HG03378 (cell line): Measurements from ENCODE around the gene LSM3.

ENCODE experiments used
- ATAC-seq: cut with Tn5 transposase; IDR thresholded peaks from one replicate; pipeline ENCODE4 v1.9.1; 2021; ENCODE audit warnings: mild to moderate bottlenecking, moderate library complexity; ENCODE audit not compliant: unreplicated experiment

The LSM3 gene

DNA sequence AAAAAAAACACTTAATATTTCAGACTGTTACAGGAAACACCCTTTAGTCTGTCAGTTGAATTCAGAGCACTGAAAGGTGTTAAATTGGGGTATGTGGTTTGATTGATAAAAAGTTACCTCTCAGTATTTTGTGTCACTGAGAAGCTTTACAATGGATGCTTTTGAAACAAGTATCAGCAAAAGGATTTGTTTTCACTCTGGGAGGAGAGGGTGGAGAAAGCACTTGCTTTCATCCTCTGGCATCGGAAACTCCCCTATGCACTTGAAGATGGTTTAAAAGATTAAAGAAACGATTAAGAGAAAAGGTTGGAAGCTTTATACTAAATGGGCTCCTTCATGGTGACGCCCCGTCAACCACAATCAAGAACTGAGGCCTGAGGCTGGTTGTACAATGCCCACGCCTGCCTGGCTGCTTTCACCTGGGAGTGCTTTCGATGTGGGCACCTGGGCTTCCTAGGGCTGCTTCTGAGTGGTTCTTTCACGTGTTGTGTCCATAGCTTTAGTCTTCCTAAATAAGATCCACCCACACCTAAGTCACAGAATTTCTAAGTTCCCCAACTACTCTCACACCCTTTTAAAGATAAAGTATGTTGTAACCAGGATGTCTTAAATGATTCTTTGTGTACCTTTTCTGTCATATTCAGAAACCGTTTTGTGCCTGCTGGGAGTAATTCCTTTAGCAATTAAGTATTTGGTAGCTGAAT is 35.9 kb upstream of the LSM3 start:
- ATAC-seq = no peak

DNA sequence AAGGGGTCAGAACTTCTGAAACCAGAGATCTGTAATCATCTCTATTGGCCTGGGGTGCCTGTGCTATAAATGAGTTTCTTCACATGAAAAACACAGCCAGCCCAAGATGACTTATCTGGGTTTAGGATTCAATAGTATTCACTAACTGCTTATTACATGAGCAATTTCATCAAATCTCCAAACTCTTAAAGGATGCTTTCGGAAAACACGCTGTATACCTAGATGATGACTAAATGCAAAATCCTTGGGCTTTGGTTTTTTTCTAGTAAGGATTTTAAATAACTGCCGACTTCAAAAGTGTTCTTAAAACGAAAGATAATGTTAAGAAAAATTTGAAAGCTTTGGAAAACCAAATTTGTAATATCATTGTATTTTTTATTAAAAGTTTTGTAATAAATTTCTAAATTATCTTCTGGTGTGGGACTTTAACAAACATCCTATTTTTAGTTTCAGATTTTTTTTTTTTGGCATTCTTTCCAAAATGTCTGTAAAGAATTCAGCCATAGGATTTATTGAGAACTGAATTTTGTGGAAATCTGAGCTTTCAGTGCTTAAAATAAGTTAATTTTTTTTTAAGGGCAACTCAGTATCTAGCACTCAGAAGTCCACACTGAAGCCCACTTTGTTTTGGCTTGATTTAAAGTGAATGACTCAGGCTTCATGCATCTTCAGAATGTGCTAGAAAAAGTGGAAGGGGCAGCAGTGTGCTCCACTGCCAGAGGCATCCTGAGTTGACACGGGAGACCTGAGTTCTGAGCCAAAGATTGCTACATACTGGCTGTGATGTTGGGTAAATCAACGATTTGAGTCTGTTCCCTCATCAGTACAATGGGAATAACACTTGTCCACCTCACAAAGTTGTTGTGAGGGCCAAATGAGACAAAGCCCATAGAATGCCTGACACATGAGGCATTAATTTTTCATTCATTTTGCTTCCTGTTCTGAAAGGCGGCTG is 35.1 kb upstream of the LSM3 start:
- ATAC-seq = no peak

DNA sequence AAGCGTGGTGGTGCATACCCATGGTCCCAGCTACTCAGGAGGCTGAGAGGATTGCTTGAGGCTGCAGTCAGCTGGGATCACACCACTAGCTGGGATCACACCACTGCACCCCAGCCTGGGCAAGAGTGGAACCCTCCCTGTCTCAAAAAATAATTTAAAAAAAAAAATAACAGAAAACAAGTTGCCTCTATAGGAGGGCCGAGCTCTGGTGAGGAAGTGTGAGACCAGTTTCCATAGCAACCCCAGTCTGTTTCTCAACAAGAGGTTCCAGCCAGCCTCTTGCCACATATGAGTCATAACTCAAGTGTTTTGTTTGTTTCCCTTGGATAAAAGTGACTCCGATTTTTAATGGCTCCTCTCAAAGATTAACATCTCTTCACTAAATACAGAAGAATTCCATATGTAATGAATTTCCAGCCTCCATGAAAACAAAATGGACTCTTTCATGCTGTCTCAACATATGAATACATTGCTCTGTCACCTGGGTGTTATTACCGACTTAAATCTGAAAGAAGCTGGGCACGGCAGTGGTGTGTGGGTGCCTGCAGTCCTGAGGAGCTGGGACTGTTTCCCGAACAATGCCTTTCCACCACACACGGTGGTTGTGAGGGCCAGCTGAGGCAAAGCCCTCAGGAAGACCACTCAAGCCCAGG is 34.1 kb upstream of the LSM3 start:
- ATAC-seq = peak; percentile 94

DNA sequence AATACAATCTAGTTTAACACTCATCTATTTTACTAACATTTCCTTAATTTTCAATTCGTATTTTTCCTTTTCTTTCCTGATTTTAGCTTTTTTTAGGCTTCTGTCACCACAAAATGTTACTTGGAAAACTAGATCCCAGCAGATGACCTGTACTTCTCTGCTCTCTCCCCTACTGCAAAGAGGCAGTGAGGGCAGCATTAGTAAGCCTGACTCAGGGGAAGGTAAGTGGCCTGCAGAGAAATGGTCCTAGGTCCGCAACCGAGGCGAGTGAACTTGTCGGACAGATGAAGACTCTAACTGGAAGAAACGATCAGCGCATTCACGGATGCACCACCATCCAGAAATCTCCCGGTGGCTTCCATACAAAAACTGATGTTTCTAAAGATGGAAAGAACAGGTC is 33.4 kb upstream of the LSM3 start:
- ATAC-seq = no peak

DNA sequence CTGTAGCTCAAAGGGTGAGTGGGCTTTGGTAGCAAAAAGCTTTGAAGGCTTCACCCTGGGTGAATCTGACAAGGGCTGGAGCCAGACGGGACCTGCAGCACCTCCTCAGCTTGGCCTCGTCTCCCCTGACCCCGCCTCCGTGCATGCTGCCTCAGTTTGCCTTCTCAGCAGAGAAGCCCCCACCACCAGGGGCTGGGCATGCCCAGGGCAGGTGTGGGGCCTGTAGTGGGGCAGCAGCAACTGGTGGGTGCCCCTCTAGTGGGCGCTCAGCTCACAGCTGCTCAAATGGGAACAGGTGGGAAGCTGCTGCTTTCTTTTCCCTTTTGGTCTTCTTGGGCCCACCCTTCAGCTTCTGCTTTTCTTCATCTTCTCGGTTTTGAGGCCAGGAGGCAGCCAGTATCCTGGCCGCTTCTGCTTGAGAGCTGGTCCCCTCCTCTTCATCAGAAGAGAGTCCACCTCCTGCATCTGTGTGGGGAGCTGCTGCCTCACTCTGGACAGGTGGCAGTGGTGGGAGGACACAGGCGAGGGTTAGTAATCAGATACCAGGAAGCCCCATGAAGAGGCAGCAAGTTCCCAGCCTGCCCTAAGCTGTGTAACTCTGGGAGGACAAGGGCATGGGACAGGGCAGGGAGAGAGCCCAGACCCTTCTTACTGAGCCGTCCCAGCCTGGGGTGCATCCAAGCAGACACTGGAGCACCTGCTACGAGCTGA is 32.8 kb upstream of the LSM3 start:
- no peak for ATAC-seq

DNA sequence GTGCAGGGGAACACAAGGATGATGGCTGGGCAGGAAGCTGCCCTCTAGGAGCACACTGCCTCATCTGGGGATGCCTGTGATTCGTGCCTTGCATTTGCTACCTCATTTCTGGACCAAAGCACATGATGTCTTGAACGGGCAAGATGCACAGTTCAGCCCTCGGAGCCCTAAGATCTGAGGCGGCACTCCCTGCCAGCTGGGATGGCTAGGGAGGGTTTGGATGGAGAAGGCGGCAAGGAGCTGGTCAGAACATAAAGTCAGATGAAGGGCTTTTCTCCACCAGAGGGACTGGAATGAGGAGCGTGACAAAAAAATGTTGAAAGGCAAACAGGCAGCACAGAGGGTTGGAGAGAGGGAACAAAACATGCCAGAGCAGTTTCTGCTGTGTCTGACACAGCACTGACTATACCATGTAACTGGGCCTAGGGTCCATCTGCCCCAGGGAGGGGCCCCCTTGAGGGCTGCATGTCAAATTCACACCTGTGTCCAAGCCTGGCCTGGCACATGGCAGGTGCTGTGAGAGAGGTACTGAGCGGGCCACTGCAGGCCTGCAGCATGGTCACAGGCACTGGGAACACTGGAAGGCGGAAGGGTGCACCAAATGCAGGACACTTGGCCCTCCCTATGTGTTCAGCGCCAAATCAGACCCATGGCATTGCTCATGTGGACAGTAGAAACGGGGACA is 32.1 kb upstream of the LSM3 start:
- ATAC-seq = no peak

DNA sequence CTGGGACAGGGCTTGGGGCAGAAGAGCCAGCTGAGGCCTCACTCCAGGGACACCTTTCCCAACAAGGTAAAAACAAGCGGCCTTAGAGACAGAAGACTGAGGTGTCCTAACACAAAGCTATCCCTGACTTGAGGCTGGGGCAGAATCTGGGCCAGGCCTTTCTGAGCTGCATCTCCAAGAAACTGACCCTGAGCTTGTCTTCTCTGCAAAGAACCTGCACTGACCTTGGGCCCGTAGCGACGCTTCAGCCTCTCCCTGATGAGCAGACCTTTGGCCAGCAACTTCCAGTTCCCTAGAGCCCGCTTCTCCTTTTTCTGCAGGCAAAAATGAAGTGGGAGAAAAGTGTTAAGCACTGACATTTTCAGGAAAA is 31.6 kb upstream of the LSM3 start:
- no peak for ATAC-seq

DNA sequence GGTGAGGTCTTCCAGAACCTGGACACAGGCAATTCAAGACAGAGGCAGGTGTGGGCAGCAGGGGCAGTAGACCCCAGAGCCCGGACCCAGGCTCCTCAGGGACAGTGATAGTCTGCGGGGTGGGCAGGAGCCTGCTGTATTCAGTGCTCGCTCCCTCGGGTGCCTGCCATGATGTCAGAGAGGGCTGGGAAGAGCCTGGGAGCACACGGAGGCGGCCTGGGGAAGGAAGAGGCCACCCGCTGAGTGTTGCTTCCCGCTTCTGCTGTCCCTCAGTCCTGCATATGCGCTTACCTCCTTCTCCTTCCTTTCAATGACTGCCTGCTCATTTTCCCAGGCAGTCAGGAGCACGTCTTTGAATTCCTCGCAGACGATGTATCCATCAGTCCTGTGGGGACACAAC is 31.0 kb upstream of the LSM3 start:
- ATAC-seq = no peak

DNA sequence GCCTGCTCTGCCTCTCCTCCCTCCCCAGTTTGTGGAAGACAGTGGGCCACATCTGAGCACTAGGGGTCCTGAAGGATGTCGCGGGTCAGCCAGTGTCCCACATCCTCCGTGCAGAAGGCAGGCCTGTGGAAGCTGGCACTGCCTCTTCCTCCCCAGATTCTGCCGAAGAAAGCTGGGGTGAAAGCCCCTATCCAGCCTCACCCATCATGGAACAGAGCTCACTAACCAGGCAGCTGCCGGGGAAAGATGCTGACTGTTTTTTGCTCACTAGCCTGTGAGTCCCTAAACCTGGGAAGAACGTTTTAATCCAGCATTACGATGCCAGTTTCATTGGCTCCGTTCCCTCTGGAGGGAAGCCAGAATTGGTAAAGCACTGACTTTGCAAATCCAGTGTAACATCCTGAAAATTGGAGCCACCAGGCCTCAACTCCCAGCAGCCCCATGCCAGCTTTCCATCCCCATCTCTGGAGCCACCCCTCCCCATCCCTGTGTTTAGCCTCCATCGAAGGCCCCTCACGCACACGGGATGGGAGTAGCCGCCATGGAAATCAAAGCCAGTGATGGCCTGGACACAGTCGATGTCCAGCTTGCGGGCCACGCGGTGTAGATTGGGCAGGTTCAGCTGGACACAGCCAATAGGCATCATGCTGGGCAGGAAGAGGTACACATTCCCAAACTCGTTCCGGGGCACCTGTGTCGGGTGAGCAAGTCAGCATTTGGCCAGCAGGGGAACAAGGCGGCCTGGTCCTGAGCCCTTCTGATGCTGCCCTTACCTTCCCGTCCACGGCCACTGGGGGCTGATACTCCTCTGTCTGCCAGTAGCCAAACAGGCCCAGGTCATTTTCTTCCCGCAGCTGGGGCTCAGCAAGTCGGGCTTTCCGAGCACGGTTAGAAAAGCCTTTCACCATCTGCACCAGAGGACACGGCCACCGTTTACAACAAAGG is 30.3 kb upstream of the LSM3 start:
- no peak for ATAC-seq

DNA sequence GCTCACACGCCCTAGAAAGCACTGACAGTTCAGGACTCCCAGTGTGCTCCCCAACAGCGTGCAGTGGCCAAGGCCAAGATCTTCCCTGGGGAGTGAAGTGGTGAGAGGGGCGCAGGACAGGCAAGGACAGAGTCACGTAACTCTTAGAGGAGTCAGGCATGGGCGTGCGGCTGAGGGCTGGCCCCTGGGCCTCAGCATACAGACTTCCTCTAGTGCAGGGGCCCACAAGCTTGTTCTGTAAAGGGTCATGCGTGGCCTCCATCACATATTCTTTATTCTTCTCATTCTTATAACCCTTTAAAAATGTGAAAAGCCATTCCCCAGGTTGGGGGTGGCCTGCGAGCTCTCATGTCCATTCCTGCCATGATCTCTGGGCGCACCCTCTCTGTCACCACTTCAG is 28.5 kb upstream of the LSM3 start:
- ATAC-seq = no peak

DNA sequence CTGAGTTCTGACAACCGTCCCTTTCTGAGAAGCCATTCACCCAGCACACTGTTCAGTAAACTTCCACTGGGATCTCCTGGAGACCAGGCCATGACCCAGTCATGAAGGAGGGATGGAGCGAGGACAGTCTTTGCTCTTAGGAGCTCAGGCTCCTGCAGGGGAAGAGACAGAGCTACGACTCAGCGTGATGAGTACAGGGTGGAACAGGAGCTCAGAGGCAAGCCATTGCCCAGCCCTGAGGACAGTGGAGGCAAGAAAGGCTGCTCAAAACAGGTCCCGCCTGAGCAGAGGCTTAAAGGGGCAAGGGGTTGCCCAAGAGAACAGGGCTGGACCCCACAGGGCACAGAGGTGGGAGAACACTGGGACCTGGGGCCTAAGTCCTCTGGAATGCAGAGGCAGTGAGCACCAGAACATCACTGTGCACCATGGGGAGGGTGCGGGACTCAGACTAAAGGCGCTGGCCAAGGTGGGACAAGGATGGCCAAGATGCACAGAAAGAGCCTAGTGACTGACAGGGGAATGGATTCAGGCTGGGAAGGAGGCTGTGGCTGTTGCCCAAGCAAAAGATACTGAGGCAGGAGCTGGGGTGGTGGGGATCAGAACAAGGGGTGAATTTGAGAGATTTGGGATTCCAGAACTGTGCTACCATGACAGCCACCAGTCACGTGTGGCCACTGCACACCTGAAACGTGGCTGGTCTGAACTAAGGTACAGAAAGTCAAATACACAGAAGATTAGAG is 28.0 kb upstream of the LSM3 start:
- no peak for ATAC-seq

DNA sequence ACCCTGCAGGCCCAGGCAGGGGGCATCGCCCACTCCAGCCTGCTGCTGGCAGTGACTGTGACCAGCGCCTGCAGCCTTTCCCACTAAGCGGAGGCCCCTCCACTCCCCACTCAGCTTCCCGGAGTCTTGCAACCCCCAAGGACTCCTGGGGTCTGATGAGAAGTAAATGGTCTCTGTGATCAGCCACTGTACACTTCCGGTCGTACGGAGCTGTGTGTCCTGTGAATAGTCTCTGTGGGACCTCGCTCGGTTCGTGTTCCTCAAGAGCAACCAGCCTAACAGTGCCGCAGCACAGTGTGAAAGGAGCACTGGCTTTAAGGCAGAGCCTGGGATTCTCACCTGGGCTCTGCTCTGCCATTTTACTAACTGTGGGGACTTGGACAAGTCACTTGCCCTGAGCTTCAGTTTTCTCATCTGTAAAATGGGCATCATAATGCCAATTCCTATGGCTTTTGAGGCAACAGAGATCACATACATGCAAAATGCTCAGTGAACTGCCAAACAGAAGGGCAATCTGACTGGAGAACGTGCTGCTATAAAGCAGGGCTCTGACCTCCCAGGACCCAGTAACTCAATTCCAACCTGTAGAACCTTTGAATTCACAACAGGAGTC is 27.0 kb upstream of the LSM3 start:
- ATAC-seq = no peak

DNA sequence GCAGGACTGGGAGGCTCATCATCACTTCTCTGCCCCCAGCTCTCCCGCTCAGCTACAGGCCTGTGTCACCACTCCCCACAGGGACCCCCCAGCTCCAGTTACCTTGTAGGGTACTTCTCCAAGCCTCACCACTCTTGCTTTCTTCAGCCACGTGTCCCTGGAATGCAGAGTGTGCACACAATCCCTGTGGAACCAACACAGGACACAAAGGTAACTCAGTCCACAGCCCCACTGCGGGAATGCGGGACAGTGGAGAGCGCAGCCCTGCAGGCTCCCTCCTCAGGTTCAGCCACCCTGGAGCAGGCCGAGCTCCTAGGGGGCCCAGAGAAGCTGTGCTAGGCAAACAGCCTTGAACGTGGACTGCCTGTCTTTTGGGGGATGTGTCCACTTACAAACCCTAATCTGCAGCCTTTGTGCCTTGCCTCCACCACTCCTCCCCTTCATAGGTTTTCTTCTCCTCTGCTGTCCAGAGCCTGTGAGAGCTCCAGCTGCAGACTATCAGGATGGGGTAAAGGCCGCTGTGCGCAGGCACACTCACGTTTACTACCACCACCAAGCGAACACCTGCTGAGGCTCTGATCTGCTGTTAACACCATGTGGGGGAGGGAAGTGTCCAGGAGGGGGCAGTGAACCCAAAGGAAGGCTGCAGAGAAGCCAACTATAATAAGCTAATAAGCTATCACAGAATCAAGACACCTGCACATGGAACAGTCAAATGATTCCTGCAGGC is 26.2 kb upstream of the LSM3 start:
- no peak for ATAC-seq

DNA sequence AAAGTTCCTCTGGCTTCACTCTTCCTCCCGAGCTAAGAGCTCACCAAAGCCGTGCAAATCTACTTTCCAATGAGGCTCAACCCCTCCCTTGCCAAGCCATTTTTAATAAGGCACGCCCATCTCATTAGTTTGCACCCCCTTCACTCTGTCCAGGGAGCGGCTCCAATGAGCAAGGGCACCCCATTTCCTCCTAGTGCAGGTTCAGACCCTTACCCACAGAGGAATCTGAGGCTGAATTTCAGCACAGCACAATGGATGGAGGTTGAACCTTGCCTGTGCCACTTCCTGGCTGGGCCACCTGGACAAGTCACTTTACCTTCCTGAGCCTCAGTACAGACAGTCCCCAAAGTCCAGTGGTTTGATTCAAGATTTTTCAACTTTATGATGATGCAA is 25.7 kb upstream of the LSM3 start:
- no peak for ATAC-seq

DNA sequence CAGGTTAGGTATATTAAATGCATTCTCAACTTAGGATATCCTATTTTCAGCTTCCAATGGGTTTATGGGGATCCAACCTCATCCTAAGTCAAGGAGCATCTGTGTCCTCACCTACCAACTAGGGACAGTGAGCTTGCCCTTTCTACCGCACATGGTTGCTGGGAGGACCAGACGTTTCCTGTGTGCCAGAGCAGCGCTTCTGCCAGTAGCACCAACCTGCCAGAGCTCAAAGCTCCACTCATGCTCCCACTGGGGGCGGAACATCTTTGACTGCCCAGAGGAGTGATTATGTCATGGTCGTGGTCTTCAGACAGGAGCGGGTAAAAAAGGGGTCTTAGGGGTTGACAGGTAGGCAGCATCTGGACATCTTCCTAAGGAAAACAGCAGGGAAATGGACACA is 25.0 kb upstream of the LSM3 start:
- no peak for ATAC-seq

DNA sequence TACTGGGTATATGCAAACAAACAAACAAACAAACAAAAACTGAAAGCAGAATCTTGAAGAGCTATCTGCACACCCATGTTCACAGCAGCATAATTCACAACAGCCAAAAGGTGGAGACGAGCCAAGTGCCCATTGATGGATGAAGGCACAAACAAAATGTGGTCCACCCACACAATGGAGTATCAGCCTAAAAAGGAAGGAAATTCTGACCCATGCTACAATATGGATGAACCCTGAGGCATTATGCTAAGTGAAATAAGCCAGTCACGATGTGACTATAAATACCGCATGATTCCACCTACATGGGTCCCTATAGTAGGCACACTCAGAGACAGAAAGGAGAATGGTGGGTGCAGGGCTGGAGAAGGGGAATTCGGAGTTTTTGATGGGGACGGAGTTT is 24.3 kb upstream of the LSM3 start:
- ATAC-seq = no peak

DNA sequence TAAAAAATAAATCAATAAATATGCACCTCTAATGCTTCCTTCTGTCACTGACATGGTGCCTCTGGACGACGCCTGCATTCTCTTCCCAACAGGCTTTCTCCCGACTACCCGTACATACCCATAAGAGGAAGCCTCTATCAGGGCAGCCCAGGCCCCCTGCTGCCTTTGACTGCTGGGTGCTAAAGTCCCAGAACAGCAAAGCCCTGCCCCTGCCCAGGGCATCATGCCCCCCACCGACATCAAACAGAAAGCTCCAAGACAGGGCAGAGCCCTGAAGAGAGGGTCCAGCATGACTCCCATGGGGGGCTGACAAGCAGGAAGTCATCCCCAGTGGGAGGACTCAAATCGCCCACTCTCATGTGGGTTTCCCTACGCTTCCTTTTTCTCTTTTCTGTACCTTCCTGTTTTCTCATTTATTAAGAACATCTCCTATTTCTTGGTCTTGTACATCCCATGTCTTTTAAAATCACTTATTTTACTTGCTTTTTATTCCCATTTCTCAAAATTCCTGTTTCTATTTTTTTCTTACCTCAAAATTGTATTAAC is 23.6 kb upstream of the LSM3 start:
- no peak for ATAC-seq

DNA sequence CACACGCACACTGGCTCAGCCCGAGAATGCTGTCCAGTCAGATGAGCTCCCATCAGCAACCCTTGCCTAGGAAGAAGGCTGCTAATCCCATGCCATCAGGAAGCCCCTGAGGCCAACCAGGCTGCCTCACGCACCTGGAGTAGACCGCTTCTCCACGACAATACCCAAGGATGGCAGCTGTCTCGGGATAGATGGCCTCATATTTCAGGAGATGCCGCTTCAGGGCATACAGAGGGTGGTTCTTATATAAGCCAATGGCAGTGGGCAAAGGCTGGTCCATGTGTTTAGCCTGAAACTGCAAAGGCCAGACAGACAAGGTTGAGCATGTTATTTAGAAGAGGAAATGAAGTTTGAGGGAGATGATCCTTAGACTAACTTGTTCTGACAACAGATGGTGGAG is 22.4 kb upstream of the LSM3 start:
- ATAC-seq = no peak
